Activated B cell treated with CpG ODN at 0.5 μM for 24 hours (primary cell): ENCODE measurements around the gene C1QTNF1. TPM values are rescaled to one million over a fixed set of nuclear protein-coding genes. Genes with fewer than 3 reads are reported as not detected.

Source experiments
- ATAC-seq: fragments of 200-7000 bp; cut with Tn5 transposase; one replicate; pipeline ENCODE4 v1.10.0; 2021; ENCODE audit warnings: low read depth, mild to moderate bottlenecking, moderate library complexity
- CTCF ChIA-PET: fragments of 350-600 bp; sonication (Branson Sonifier 250); formaldehyde crosslinking; loops from one replicate; lab custom pipeline; 2021; ENCODE audit warnings: antibody characterized with exemption; lab: Charles Lee
- POLR2A ChIA-PET: fragments of 350-600 bp; sonication (Branson Sonifier 250); formaldehyde crosslinking; loops from one replicate; lab custom pipeline; 2021; ENCODE audit warnings: antibody characterized with exemption; lab: Charles Lee
- DNase-seq: peaks from one replicate; pipeline ENCODE4 v3.0.0; 2022
- H3K27ac Mint-ChIP-seq: one replicate; pipeline ENCODE4 v1.8.0; 2020; ENCODE audit warnings: mixed read lengths
- H3K27me3 Mint-ChIP-seq: one replicate; pipeline ENCODE4 v1.8.0; 2021; ENCODE audit warnings: mixed read lengths
- H3K36me3 Mint-ChIP-seq: one replicate; pipeline ENCODE4 v1.8.0; 2021; ENCODE audit warnings: low read depth, mixed read lengths
- H3K4me1 Mint-ChIP-seq: one replicate; pipeline ENCODE4 v1.8.0; 2021; ENCODE audit warnings: mixed read lengths
- H3K4me3 Mint-ChIP-seq: one replicate; pipeline ENCODE4 v1.8.0; 2020; ENCODE audit warnings: mild to moderate bottlenecking, mixed read lengths
- H3K9me3 Mint-ChIP-seq: one replicate; pipeline ENCODE4 v1.8.0; 2020; ENCODE audit warnings: mixed read lengths
- CTCF ChIP-seq: fragments of 200-600 bp; IDR thresholded peaks from one replicate; pipeline ENCODE4 v1.8.0; 2022; ENCODE audit warnings: antibody characterized with exemption, mild to moderate bottlenecking
- intact Hi-C: fragments of 100-400 bp; cut with micrococcal nuclease; formaldehyde crosslinking; loops from one replicate; pipeline ENCODE4 v1.15.1; 2024
- total RNA-seq: library from RNA; stranded (reverse); gene quantifications from 2 replicates; pipeline ENCODE4 v1.2.3, GENCODE V29; 2022

Gene C1QTNF1
- total RNA-seq, 1 donor from 2014 or later: not detected

GRCh38 chr17:79046197-79046915 is 22.4 kb downstream of the C1QTNF1 start:
- intact Hi-C loops: loop anchor here (1.0 kb wide), 2 partner anchors 36 to 346 kb away; no protein-coding TSS in a partner anchor

GRCh38 chr17:79046916-79047280 is 22.9 kb downstream of the C1QTNF1 start:
- DNase-seq (no peak), ATAC-seq (no peak)
- CTCF ChIA-PET: no interaction called here
- H3K4me3 Mint-ChIP-seq: no peak overlapping the region
- intact Hi-C loops: loop anchor here (1.0 kb wide), 2 partner anchors 35 to 345 kb away; no protein-coding TSS in a partner anchor
- no peak for TF ChIP-seq CTCF
- H3K27ac Mint-ChIP-seq: no peak overlapping the region
- H3K4me1 Mint-ChIP-seq: no peaks in the 10 kb centered on the region
- no peaks in the 10 kb centered on the region for H3K9me3 Mint-ChIP-seq
- POLR2A ChIA-PET: no interaction called here
- H3K36me3 Mint-ChIP-seq: no peaks in the 10 kb centered on the region
- H3K27me3 Mint-ChIP-seq: peaks cover 37% of the 10 kb centered on the region

More at GRCh38 chr17:79046197-79046915, 22.4 kb downstream of the C1QTNF1 start:
- ATAC-seq (no peak), DNase-seq (no peak)
- TF ChIP-seq CTCF: no peak
- POLR2A ChIA-PET: no interaction called here
- no peaks in the 10 kb centered on the region for H3K9me3 Mint-ChIP-seq
- no peaks in the 10 kb centered on the region for H3K4me1 Mint-ChIP-seq
- CTCF ChIA-PET: interaction anchor here (1.0 to 2.9 kb wide), 5 partner anchors 10 to 356 kb away, joined by 3 to 19 read pairs (median 6); partner anchors contain the start of gene ENGASE
- H3K27ac Mint-ChIP-seq: no peak overlapping the region
- H3K36me3 Mint-ChIP-seq: no peaks in the 10 kb centered on the region
- H3K27me3 Mint-ChIP-seq: peaks cover 37% of the 10 kb centered on the region
- no peak overlapping the region for H3K4me3 Mint-ChIP-seq

GRCh38 chr17:79047291-79047920 is 23.4 kb downstream of the C1QTNF1 start:
- no peak for DNase-seq
- Mint-ChIP-seq H3K4me3 (no peak overlapping the region), H3K27me3 (peaks cover 37% of the 10 kb centered on the region), H3K27ac (no peak overlapping the region), H3K36me3 (no peaks in the 10 kb centered on the region), H3K9me3 (no peaks in the 10 kb centered on the region), H3K4me1 (no peaks in the 10 kb centered on the region)
- no peak for ATAC-seq
- no peak for TF ChIP-seq CTCF
- POLR2A ChIA-PET: no interaction called here
- CTCF ChIA-PET: interaction anchor here (1.4 kb wide), 1 partner anchor 346 kb away, joined by 4 read pairs; no protein-coding TSS in a partner anchor
- intact Hi-C loops: no loop called here

GRCh38 chr17:79047923-79048825 is 24.2 kb downstream of the C1QTNF1 start:
- DNase-seq: no peak
- Mint-ChIP-seq H3K36me3 (no peaks in the 10 kb centered on the region), H3K27me3 (peaks cover 37% of the 10 kb centered on the region), H3K27ac (no peak overlapping the region), H3K4me3 (no peak overlapping the region), H3K4me1 (no peaks in the 10 kb centered on the region), H3K9me3 (peaks cover 1% of the 10 kb centered on the region)
- ChIA-PET POLR2A (interaction anchor here (0.5 kb wide), 1 partner anchor 14 kb away, joined by 7 read pairs; no protein-coding TSS in a partner anchor), CTCF (interaction anchor here (1.1 to 1.4 kb wide), 2 partner anchors 34 to 345 kb away, joined by 3 to 4 read pairs; no protein-coding TSS in a partner anchor)
- no peak for TF ChIP-seq CTCF
- intact Hi-C loops: no loop called here
- no peak for ATAC-seq
